ENCODE measurements around the gene KIR3DL2.

- TF ChIP-seq, protein P1, sequence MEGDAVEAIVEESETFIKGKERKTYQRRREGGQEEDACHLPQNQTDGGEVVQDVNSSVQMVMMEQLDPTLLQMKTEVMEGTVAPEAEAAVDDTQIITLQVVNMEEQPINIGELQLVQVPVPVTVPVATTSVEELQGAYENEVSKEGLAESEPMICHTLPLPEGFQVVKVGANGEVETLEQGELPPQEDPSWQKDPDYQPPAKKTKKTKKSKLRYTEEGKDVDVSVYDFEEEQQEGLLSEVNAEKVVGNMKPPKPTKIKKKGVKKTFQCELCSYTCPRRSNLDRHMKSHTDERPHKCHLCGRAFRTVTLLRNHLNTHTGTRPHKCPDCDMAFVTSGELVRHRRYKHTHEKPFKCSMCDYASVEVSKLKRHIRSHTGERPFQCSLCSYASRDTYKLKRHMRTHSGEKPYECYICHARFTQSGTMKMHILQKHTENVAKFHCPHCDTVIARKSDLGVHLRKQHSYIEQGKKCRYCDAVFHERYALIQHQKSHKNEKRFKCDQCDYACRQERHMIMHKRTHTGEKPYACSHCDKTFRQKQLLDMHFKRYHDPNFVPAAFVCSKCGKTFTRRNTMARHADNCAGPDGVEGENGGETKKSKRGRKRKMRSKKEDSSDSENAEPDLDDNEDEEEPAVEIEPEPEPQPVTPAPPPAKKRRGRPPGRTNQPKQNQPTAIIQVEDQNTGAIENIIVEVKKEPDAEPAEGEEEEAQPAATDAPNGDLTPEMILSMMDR (IDR thresholded peaks at IDR 0.05; ENCODE audit: insufficient read depth, low read depth, low read length): no peak
- TF ChIP-seq EZH2 (IDR thresholded peaks at IDR 0.05; ENCODE audit: insufficient read depth, low read length): no peak
These were observed 45.8 kb downstream of the KIR3DL2 start for GRCh38 chr19:54896036-54896435.
